CD4-positive, alpha-beta T cell (primary cell): ENCODE data around the gene GALNTL6. TPM values are rescaled to one million over a fixed set of nuclear protein-coding genes. Genes with fewer than 3 reads are reported as not detected.

Experiments used
- ATAC-seq: fragments of 200-7000 bp; cut with Tn5 transposase; one replicate; pipeline ENCODE4 v1.10.0; 2022; ENCODE audit warnings: mild to moderate bottlenecking; ENCODE audit not compliant: poor library complexity
- CTCF ChIA-PET: fragments of 350-600 bp; sonication (Branson Sonifier 250); formaldehyde crosslinking; loops from one replicate; lab custom pipeline; 2021; ENCODE audit warnings: antibody characterized with exemption, inconsistent platforms; lab: Charles Lee
- POLR2A ChIA-PET: fragments of 350-600 bp; sonication (Branson Sonifier 250); formaldehyde crosslinking; loops from one replicate; lab custom pipeline; 2021; ENCODE audit warnings: antibody characterized with exemption, inconsistent platforms; lab: Charles Lee
- DNase-seq, 14 experiments: peaks; one replicate each; pipeline ENCODE4 v3.0.0-alpha.2; 2013 to 2020; ENCODE audit warnings: mixed read lengths in 2 of 14
- H3K27ac ChIP-seq, 2 donors: one replicate each; pipeline versions ENCODE4 v1.5.1 to v1.7.0; 2013; ENCODE audit warnings: low read length in 2 of 2, low read depth in 1 of 2, mild to moderate bottlenecking in 1 of 2
- H3K27me3 ChIP-seq, 2 experiments: 1 replicate in 1 of 2; 2 replicates in 1 of 2; pipeline versions ENCODE4 v1.6.1 to v1.7.0; 2013; ENCODE audit warnings: low read length in 2 of 2, control low read depth in 1 of 2, mild to moderate bottlenecking in 1 of 2, moderate library complexity in 1 of 2; ENCODE audit not compliant: insufficient read depth in 2 of 2, control insufficient read depth in 1 of 2
- H3K36me3 ChIP-seq: one replicate; pipeline ENCODE4 v1.6.1; 2013; ENCODE audit warnings: low read length, control low read depth; ENCODE audit not compliant: insufficient read depth
- H3K4me1 ChIP-seq: one replicate; pipeline ENCODE4 v1.6.1; 2013; ENCODE audit warnings: low read length, control low read depth; ENCODE audit not compliant: insufficient read depth
- H3K4me3 ChIP-seq: one replicate; pipeline ENCODE4 v1.5.1; 2013; ENCODE audit warnings: mild to moderate bottlenecking, low read length, moderate library complexity
- H3K9me3 ChIP-seq, 2 experiments: 1 replicate in 1 of 2; 2 replicates in 1 of 2; pipeline versions ENCODE4 v1.6.1 to v1.7.0; 2013; ENCODE audit warnings: low read length in 2 of 2, mild to moderate bottlenecking in 2 of 2, control low read depth in 1 of 2, moderate library complexity in 1 of 2; ENCODE audit not compliant: control insufficient read depth in 1 of 2, insufficient read depth in 1 of 2
- H3K27ac Mint-ChIP-seq: one replicate; pipeline ENCODE4 v1.8.0; 2020; ENCODE audit warnings: mixed read lengths
- H3K27me3 Mint-ChIP-seq: one replicate; pipeline ENCODE4 v1.8.0; 2021; ENCODE audit warnings: mixed read lengths
- H3K36me3 Mint-ChIP-seq: one replicate; pipeline ENCODE4 v1.8.0; 2021; ENCODE audit warnings: low read depth, mixed read lengths
- H3K4me1 Mint-ChIP-seq: one replicate; pipeline ENCODE4 v1.8.0; 2021; ENCODE audit warnings: low read depth, mixed read lengths
- H3K4me3 Mint-ChIP-seq: one replicate; pipeline ENCODE4 v1.8.0; 2020; ENCODE audit warnings: mild to moderate bottlenecking, mixed read lengths
- H3K9me3 Mint-ChIP-seq: one replicate; pipeline ENCODE4 v1.8.0; 2020; ENCODE audit warnings: mixed read lengths
- CTCF ChIP-seq: fragments of 200-600 bp; IDR thresholded peaks from one replicate; pipeline ENCODE4 v1.8.0; 2022; ENCODE audit warnings: antibody characterized with exemption, mild to moderate bottlenecking
- intact Hi-C, 2 experiments: fragments of 100-400 bp; cut with DNase I in 1 of 2; cut with micrococcal nuclease in 1 of 2; formaldehyde crosslinking; loops; one replicate each; pipeline versions ENCODE4 v1.15.1 to v1.9.0; 2023 to 2025; cut with DNase I, micrococcal nuclease
- total RNA-seq, 174 experiments: library from RNA in 2 of 174; stranded (reverse) in 2 of 174; gene quantifications; one replicate each; pipeline ENCODE4 v1.2.3 and lab custom pipeline; 2021 to 2026

GALNTL6 gene
- total RNA-seq, 2 experiments from 2014 or later, result not detected

DNA sequence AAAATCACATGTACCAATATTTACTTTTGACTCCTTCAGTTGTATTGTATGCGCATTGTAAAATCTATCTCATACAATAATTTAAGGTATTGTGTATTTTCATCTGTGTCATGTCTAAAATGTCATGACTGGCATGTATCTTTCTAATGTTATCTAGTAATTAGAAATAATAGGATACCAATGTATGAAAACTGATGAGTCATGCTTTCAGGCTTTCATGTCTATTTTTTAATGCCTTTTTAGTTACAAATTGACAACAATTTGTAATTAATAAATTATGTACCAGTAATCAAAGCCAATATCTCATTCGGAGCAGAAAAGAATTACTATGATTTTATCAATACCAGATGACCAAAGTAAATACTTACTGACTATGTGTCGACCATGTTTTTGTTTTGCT lies 107.7 kb downstream of the GALNTL6 start:
- POLR2A ChIA-PET, result no interaction called here
- no peaks in the 10 kb centered on the region for H3K36me3 Mint-ChIP-seq
- DNase-seq (no peak), ATAC-seq (no peak)
- H3K4me3 ChIP-seq, result no peak overlapping the region
- H3K36me3 ChIP-seq, result no peaks in the 10 kb centered on the region
- CTCF ChIA-PET, result no interaction called here
- H3K9me3 ChIP-seq, result no peaks in the 10 kb centered on the region
- no peaks in the 10 kb centered on the region for H3K4me1 ChIP-seq
- no peak overlapping the region for H3K27ac Mint-ChIP-seq
- intact Hi-C loops, result no loop called here
- no peaks in the 10 kb centered on the region for H3K27me3 Mint-ChIP-seq
- H3K27me3 ChIP-seq, result no peaks in the 10 kb centered on the region
- H3K4me3 Mint-ChIP-seq, result no peak overlapping the region
- H3K9me3 Mint-ChIP-seq, result peaks cover 8% of the 10 kb centered on the region
- H3K4me1 Mint-ChIP-seq, result no peaks in the 10 kb centered on the region
- H3K27ac ChIP-seq, result no peak overlapping the region
- TF ChIP-seq CTCF, result no peak

DNA sequence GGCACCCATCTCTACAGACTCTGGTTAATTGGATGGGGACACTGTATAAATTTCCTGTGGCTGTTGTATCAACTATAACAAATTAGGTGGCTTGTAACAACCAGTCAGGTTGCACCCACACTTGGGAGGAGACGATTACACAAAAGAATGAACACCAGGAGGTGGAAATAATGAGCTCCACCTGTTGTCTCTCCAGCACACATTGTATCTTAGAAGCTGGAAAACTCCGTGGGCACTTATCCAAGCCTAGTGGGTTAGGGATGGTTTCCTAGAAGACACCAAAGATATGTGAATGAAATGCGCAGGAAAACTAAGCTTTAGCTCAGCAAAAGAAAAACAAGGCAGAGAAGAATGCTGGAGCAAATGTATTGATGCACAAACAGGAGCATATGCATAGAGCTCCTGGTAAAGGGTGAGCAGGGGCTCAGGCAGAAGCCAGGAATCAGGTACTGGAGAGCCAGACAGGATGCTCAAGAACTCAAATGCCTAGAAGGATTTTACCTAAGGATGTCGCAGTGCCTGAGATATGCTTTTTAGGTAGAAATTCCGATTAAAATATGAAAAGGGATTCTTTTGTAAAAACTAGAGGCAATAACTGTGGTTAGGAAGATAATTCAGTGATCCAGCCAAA lies 111.7 kb downstream of the GALNTL6 start:
- intact Hi-C loops, result no loop called here
- Histone ChIP-seq H3K27ac (no peak overlapping the region), H3K4me3 (no peak overlapping the region), H3K9me3 (peaks cover 0 to 10% of the 10 kb centered on the region in 2 experiments), H3K27me3 (no peaks in the 10 kb centered on the region), H3K36me3 (no peaks in the 10 kb centered on the region), H3K4me1 (no peaks in the 10 kb centered on the region)
- TF ChIP-seq CTCF, result no peak
- H3K36me3 Mint-ChIP-seq, result no peaks in the 10 kb centered on the region
- ChIA-PET CTCF (no interaction called here), POLR2A (no interaction called here)
- ATAC-seq (no peak), DNase-seq (no peak)
- peaks cover 4% of the 10 kb centered on the region for H3K9me3 Mint-ChIP-seq
- H3K4me3 Mint-ChIP-seq, result no peak overlapping the region
- no peaks in the 10 kb centered on the region for H3K27me3 Mint-ChIP-seq
- H3K4me1 Mint-ChIP-seq, result no peaks in the 10 kb centered on the region
- no peak overlapping the region for H3K27ac Mint-ChIP-seq

GRCh38 chr4:171928336-171928735 lies 115.1 kb downstream of the GALNTL6 start:
- H3K9me3 Mint-ChIP-seq, result no peaks in the 10 kb centered on the region
- no peak overlapping the region for H3K4me3 Mint-ChIP-seq
- no peak for ATAC-seq
- intact Hi-C loops, result no loop called here
- no peak overlapping the region for H3K27ac ChIP-seq
- H3K4me1 ChIP-seq, result no peaks in the 10 kb centered on the region
- H3K4me1 Mint-ChIP-seq, result no peaks in the 10 kb centered on the region
- H3K36me3 ChIP-seq, result no peaks in the 10 kb centered on the region
- no peak for TF ChIP-seq CTCF
- no peak for DNase-seq
- CTCF ChIA-PET, result no interaction called here
- peaks cover 0 to 17% of the 10 kb centered on the region in 2 experiments for H3K9me3 ChIP-seq
- H3K4me3 ChIP-seq, result no peak overlapping the region
- POLR2A ChIA-PET, result no interaction called here
- no peaks in the 10 kb centered on the region for H3K27me3 ChIP-seq
- H3K27me3 Mint-ChIP-seq, result no peaks in the 10 kb centered on the region
- no peaks in the 10 kb centered on the region for H3K36me3 Mint-ChIP-seq
- no peak overlapping the region for H3K27ac Mint-ChIP-seq
